HepG2 (cell line): ENCODE data around the gene GPS2. TPM values are rescaled to one million over a fixed set of nuclear protein-coding genes. Genes with fewer than 3 reads are reported as not detected.

Experiments
- DZIP1 ChIP-seq: sonication (generic); formaldehyde crosslinking; IDR thresholded peaks from 2 replicates; pipeline ENCODE4 v1.5.0; 2020; ENCODE audit warnings: mild to moderate bottlenecking, missing genetic modification reagents
- EEA1 ChIP-seq: sonication (generic); formaldehyde crosslinking; IDR thresholded peaks from 2 replicates; pipeline ENCODE4 v1.5.1; 2020; ENCODE audit warnings: mild to moderate bottlenecking, missing genetic modification reagents, borderline replicate concordance
- ESRRA ChIP-seq: sonication (generic); formaldehyde crosslinking; IDR thresholded peaks from 2 replicates; pipeline ENCODE4 v1.5.1; 2020; ENCODE audit warnings: mild to moderate bottlenecking, low read depth, missing genetic modification reagents
- ETV5 ChIP-seq: IDR thresholded peaks from 2 replicates; pipeline ENCODE4 v1.6.1; 2018; ENCODE audit warnings: missing biosample characterization, missing genetic modification reagents, inconsistent platforms, borderline replicate concordance
- FOXA1 ChIP-seq, 2 experiments: fragments of 450-650 bp in 1 of 2; sonication (generic) in 1 of 2; formaldehyde crosslinking in 1 of 2; IDR thresholded peaks; 2 replicates each; pipeline versions ENCODE4 v1.4.0 to v1.6.1; 2016 to 2020; ENCODE audit warnings: missing genetic modification reagents in 1 of 2
- HNRNPUL1 ChIP-seq: fragments of 200-400 bp; formaldehyde crosslinking; IDR thresholded peaks from 2 replicates; pipeline ENCODE4 v1.6.1; 2017; ENCODE audit warnings: low read depth, mild to moderate bottlenecking, low read length, moderate library complexity
- IKZF4 ChIP-seq: sonication (generic); formaldehyde crosslinking; IDR thresholded peaks from 2 replicates; pipeline ENCODE4 v1.5.1; 2020; ENCODE audit warnings: borderline replicate concordance, mild to moderate bottlenecking, low read depth, missing genetic modification reagents; ENCODE audit errors: not compliant biosample characterization
- MXI1 ChIP-seq: IDR thresholded peaks from 3 replicates; pipeline ENCODE4 v1.6.1; 2012; ENCODE audit warnings: low read depth, low read length, inconsistent platforms, borderline replicate concordance
- SALL2 ChIP-seq: sonication (generic); formaldehyde crosslinking; IDR thresholded peaks from 2 replicates; pipeline ENCODE4 v1.8.1; 2023; ENCODE audit warnings: mild to moderate bottlenecking, missing genetic modification reagents, inconsistent platforms
- ZNF720 ChIP-seq: sonication (generic); formaldehyde crosslinking; IDR thresholded peaks from 2 replicates; pipeline ENCODE4 v1.4.0; 2020; ENCODE audit warnings: missing genetic modification reagents
- polyA plus RNA-seq, 8 experiments: library from polyadenylated mRNA; depleted of rRNA in 3 of 8; stranded (reverse) in 7 of 8; unstranded in 1 of 8; fragments of >200 nt; fragmentation: Illumina TruSeq in 4 of 8; extraction: Trizol in 4 of 8; gene quantifications; 2 replicates each; pipeline versions ENCODE4 v1.2.1 to v1.2.3, GENCODE V29; 2011 to 2016; ENCODE audit warnings: low read depth in 4 of 8, missing spikeins in 1 of 8, mixed read lengths in 1 of 8; ENCODE audit not compliant: insufficient read depth in 1 of 8
- total RNA-seq, 5 experiments: library from RNA; depleted of rRNA; stranded (reverse); fragments of >200 nt; fragmentation: Illumina TruSeq; extraction: Trizol; gene quantifications; 2 replicates each; pipeline ENCODE4 v1.2.3, GENCODE V29; 2016; ENCODE audit warnings: low read depth in 1 of 5
- TF ChIP-seq, protein P1 (sequence below): sonication (generic); formaldehyde crosslinking; IDR thresholded peaks from 2 replicates; pipeline ENCODE4 v1.4.0; 2020; ENCODE audit warnings: mild to moderate bottlenecking, missing genetic modification reagents
- TF ChIP-seq, protein P2 (sequence below): sonication (generic); formaldehyde crosslinking; IDR thresholded peaks from 2 replicates; pipeline ENCODE4 v1.8.1; 2023; ENCODE audit warnings: missing genetic modification reagents, inconsistent platforms, borderline replicate concordance
- TF ChIP-seq, protein P3 (sequence below): sonication (generic); formaldehyde crosslinking; IDR thresholded peaks from 2 replicates; pipeline ENCODE4 v1.4.0; 2020; ENCODE audit warnings: missing genetic modification reagents

Gene GPS2
- total and polyA plus RNA-seq, 2 of the 13 experiments (the other 11 are each of a cell fraction or from before 2014, with no cell fraction given): 58.0 to 59.4 TPM

DNA sequence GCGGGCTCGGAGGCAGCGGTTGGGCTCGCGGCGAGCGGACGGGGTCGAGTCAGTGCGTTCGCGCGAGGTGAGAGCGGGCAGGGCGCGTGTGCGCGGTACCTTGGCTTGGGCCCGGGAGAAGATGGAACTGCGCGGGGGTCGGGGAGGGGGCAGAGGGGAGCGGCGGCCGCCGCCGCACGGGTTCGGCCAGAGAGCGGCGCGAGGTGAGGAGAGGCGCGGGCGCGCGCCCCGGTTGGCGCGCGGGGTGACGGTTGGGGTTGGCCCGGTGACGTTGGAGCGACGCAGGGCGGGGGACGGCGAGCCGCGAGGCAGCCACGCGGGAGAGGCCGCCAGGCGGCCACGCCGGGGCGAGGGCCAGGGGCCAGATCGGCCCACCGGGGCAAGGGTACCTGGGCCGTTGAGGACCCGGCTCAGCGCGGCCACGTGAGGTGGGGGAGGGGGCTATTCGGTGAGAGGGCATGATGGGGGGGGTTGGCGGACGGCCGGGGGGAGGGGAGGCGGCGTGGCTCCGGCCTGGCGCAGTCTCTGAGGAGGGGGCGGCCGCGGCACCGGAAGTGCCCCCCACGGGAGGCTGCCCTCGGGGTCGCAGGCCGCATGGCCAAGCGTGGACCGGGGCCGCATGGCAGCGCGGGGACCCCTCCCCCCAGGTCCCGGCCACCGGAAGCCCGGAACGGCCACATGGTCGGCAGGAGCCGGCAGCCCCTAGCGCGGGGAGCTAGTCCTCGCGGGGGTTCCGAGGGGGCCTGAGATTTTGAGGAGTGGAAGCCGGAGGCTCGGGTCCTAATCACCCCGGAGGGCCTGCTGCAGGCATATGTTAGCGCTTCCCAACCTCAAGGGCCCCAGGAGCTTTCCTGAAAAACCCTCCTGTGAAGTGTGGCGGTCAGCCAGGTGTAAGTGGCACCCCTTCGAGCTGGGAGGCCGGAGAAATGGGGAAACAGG, 7.2 kb downstream of the GPS2 start (continued):
- TF ChIP-seq, protein P1, sequence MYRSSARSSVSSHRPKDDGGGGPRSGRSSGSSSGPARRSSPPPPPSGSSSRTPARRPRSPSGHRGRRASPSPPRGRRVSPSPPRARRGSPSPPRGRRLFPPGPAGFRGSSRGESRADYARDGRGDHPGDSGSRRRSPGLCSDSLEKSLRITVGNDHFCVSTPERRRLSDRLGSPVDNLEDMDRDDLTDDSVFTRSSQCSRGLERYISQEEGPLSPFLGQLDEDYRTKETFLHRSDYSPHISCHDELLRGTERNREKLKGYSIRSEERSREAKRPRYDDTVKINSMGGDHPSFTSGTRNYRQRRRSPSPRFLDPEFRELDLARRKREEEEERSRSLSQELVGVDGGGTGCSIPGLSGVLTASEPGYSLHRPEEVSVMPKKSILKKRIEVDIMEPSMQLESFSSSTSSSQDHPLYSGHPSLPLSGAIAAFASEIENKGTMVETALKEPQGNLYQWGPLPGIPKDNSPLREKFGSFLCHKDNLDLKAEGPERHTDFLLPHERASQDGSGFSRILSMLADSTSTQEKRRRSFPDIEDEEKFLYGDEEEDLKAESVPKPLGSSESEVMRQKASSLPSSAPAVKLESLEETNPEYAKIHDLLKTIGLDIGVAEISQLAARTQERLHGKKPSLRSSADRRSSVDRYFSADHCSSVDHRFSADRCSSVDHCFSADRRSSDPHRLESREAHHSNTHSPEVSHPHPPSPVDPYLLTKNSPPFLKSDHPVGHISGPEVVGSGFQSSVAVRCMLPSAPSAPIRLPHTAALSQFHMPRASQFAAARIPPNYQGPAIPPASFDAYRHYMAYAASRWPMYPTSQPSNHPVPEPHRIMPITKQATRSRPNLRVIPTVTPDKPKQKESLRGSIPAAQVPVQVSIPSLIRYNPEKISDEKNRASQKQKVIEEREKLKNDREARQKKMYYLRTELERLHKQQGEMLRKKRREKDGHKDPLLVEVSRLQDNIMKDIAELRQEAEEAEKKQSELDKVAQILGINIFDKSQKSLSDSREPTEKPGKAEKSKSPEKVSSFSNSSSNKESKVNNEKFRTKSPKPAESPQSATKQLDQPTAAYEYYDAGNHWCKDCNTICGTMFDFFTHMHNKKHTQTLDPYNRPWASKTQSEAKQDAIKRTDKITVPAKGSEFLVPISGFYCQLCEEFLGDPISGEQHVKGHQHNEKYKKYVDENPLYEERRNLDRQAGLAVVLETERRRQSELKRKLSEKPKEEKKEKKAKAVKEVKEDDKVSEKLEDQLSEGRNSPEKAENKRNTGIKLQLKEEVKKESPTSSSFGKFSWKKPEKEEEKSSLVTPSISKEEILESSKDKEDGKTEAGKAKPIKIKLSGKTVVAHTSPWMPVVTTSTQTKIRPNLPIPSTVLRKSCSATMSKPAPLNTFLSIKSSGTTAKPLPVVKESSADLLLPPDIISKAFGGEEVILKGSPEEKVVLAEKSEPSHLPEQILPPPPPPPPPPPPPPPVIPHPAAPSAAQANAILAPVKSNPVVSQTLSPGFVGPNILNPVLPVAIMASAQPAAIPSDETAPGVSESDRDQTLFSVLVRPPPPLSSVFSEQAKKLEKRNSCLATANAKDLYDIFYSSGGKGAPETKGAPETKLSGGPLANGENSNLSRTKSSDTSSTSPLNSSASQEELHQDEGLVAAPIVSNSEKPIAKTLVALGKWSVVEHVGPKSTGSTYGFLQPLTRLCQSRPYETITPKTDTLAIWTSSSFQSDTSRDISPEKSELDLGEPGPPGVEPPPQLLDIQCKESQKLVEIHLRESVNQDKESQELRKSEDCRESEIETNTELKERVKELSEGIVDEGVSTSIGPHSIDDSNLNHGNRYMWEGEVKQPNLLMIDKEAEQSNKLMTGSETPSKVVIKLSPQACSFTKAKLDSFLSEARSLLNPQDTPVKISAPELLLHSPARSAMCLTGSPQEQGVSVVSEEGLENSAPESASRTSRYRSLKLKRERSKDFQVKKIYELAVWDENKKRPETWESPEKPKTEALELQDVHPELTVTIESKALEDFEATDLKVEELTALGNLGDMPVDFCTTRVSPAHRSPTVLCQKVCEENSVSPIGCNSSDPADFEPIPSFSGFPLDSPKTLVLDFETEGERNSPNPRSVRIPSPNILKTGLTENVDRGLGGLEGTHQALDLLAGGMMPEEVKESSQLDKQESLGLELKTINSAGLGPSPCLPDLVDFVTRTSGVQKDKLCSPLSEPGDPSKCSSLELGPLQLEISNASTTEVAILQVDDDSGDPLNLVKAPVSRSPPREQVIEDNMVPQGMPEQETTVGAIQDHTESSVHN (CRISPR knock-in tag): no peak
- peak; percentile 26; the same call in 1 of the 2 replicates for TF ChIP-seq EEA1
- TF ChIP-seq HNRNPUL1: no peak
- TF ChIP-seq, protein P2, sequence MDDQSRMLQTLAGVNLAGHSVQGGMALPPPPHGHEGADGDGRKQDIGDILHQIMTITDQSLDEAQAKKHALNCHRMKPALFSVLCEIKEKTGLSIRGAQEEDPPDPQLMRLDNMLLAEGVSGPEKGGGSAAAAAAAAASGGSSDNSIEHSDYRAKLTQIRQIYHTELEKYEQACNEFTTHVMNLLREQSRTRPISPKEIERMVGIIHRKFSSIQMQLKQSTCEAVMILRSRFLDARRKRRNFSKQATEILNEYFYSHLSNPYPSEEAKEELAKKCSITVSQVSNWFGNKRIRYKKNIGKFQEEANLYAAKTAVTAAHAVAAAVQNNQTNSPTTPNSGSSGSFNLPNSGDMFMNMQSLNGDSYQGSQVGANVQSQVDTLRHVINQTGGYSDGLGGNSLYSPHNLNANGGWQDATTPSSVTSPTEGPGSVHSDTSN (CRISPR knock-in tag): no peak
- TF ChIP-seq SALL2 (CRISPR knock-in tag): peak; percentile 28; the same call in 1 of the 2 replicates
- TF ChIP-seq MXI1: peak; percentile 33; the same call in 1 of the 3 replicates
- TF ChIP-seq DZIP1 (CRISPR knock-in tag): peak; percentile 66; the same call in 1 of the 2 replicates
- no peak for TF ChIP-seq FOXA1 (IDR thresholded peaks at IDR 0.05)
- no peak for TF ChIP-seq FOXA1 (CRISPR knock-in tag; IDR thresholded peaks at IDR 0.05)
- TF ChIP-seq, protein P3, sequence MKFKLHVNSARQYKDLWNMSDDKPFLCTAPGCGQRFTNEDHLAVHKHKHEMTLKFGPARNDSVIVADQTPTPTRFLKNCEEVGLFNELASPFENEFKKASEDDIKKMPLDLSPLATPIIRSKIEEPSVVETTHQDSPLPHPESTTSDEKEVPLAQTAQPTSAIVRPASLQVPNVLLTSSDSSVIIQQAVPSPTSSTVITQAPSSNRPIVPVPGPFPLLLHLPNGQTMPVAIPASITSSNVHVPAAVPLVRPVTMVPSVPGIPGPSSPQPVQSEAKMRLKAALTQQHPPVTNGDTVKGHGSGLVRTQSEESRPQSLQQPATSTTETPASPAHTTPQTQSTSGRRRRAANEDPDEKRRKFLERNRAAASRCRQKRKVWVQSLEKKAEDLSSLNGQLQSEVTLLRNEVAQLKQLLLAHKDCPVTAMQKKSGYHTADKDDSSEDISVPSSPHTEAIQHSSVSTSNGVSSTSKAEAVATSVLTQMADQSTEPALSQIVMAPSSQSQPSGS: no peak
- TF ChIP-seq ZNF720 (CRISPR knock-in tag): no peak
- peak; percentile 55 for TF ChIP-seq IKZF4
- TF ChIP-seq ETV5: peak; percentile 81
- TF ChIP-seq ESRRA (CRISPR knock-in tag): no peak
